Transverse colon (tissue), 4 donors: ENCODE results near the gene TMEM240.

Experiments used
- EP300 ChIP-seq: sonication (generic); formaldehyde crosslinking; IDR thresholded peaks from one replicate; pipeline ENCODE4 v1.6.1; 2017; ENCODE audit warnings: antibody characterized with exemption, low read depth
- POLR2A ChIP-seq: fragments of 450-650 bp; IDR thresholded peaks from one replicate; pipeline ENCODE4 v1.6.1; 2016; ENCODE audit warnings: antibody characterized with exemption, mild to moderate bottlenecking, moderate library complexity
- POLR2AphosphoS5 ChIP-seq, 3 donors: sonication (generic); formaldehyde crosslinking; IDR thresholded peaks; one replicate each; pipeline ENCODE4 v1.6.1; 2016; ENCODE audit warnings: antibody characterized with exemption in 3 of 3
- TF ChIP-seq, protein P1 (sequence below), 5 experiments: fragments of 200-600 bp in 3 of 5; fragments of 450-650 bp in 2 of 5; sonication (generic) in 3 of 5; IDR thresholded peaks; 1 replicate in 2 of 5; 2 replicates in 3 of 5; pipeline ENCODE4 v1.5.1; 2016 to 2017; ENCODE audit warnings: antibody characterized with exemption in 5 of 5, inconsistent platforms in 3 of 5, mild to moderate bottlenecking in 2 of 5, moderate library complexity in 1 of 5

DNA sequence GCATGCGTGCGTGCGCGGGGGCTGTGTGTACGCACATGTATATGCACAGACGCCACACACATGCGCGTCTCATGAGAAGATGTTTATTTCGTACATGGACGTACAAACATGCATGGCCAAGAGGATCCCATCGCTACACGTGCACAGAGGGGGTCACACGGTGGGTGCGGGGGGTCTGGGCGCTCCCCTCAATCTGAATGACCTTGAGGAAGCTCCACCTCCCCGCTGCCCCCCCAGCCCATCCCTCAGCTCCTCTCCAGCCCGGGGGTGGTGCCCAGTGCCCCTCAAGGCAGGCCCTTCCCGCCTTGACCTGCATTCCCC is 1.5 kb downstream of the TMEM240 start:
- TF ChIP-seq POLR2A (no peak), EP300 (no peak), POLR2AphosphoS5 (IDR thresholded peaks at IDR 0.05) (no peak)
- TF ChIP-seq, protein P1, sequence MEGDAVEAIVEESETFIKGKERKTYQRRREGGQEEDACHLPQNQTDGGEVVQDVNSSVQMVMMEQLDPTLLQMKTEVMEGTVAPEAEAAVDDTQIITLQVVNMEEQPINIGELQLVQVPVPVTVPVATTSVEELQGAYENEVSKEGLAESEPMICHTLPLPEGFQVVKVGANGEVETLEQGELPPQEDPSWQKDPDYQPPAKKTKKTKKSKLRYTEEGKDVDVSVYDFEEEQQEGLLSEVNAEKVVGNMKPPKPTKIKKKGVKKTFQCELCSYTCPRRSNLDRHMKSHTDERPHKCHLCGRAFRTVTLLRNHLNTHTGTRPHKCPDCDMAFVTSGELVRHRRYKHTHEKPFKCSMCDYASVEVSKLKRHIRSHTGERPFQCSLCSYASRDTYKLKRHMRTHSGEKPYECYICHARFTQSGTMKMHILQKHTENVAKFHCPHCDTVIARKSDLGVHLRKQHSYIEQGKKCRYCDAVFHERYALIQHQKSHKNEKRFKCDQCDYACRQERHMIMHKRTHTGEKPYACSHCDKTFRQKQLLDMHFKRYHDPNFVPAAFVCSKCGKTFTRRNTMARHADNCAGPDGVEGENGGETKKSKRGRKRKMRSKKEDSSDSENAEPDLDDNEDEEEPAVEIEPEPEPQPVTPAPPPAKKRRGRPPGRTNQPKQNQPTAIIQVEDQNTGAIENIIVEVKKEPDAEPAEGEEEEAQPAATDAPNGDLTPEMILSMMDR (IDR thresholded peaks at IDR 0.05): no peak
